Smooth muscle cell (in vitro differentiated cells): ENCODE data around the gene CCDC137. TPM values are rescaled to one million over a fixed set of nuclear protein-coding genes. Genes with fewer than 3 reads are reported as not detected.

ENCODE experiments used
- DNase-seq: peaks from one replicate; lab custom pipeline; 2025; ENCODE audit not compliant: unreplicated experiment; lab: John Stamatoyannopoulos, UW
- H2AFZ ChIP-seq: fragments of 200-600 bp; sonication (generic); 2 replicates; pipeline ENCODE4 v1.6.0; 2016; ENCODE audit warnings: antibody characterized with exemption, low read depth, mild to moderate bottlenecking
- H3F3A ChIP-seq: fragments of 200-600 bp; sonication (generic); 2 replicates; pipeline ENCODE4 v1.6.0; 2017; ENCODE audit warnings: antibody characterized with exemption, low read depth
- H3K27ac ChIP-seq: fragments of 200-600 bp; sonication (generic); 2 replicates; pipeline ENCODE4 v1.5.1; 2016; ENCODE audit warnings: low read depth, mild to moderate bottlenecking
- H3K27me3 ChIP-seq: fragments of 200-600 bp; sonication (generic); 2 replicates; pipeline ENCODE4 v1.6.1; 2016; ENCODE audit warnings: low read depth, mild to moderate bottlenecking
- H3K36me3 ChIP-seq: fragments of 200-600 bp; sonication (generic); 2 replicates; pipeline ENCODE4 v1.5.1; 2016; ENCODE audit warnings: low read depth
- H3K4me1 ChIP-seq: fragments of 200-600 bp; sonication (generic); 2 replicates; pipeline ENCODE4 v1.5.1; 2016; ENCODE audit warnings: low read depth
- H3K4me2 ChIP-seq: fragments of 200-600 bp; sonication (generic); 2 replicates; pipeline ENCODE4 v1.6.0; 2016; ENCODE audit warnings: mild to moderate bottlenecking
- H3K4me3 ChIP-seq: fragments of 200-600 bp; sonication (generic); 2 replicates; pipeline ENCODE4 v1.5.1; 2016; ENCODE audit warnings: mild to moderate bottlenecking
- H3K79me2 ChIP-seq: fragments of 200-600 bp; sonication (generic); 2 replicates; pipeline ENCODE4 v1.6.0; 2016; ENCODE audit warnings: low read depth, mild to moderate bottlenecking
- H3K9ac ChIP-seq: fragments of 200-600 bp; sonication (generic); 2 replicates; pipeline ENCODE4 v1.6.0; 2016; ENCODE audit warnings: low read depth
- H3K9me3 ChIP-seq: fragments of 200-600 bp; sonication (generic); replicated peaks from 2 replicates; pipeline ENCODE4 v1.5.1; 2016; ENCODE audit warnings: low read depth
- H4K20me1 ChIP-seq: fragments of 200-600 bp; sonication (generic); 2 replicates; pipeline ENCODE4 v1.6.0; 2016; ENCODE audit warnings: low read depth
- CTCF ChIP-seq: fragments of 200-600 bp; sonication (generic); IDR thresholded peaks from 2 replicates; pipeline ENCODE4 v1.5.1; 2017; ENCODE audit warnings: borderline replicate concordance, mild to moderate bottlenecking, antibody characterized with exemption; ENCODE audit not compliant: insufficient read depth, poor library complexity, severe bottlenecking
- WGBS: methylation state at CpG from one replicate; pipeline ENCODE4 v1.1.7; 2016; ENCODE audit warnings: low lambda C conversion rate; 5-methylcytosine and 5-hydroxymethylcytosine counted together
- polyA plus RNA-seq: library from polyadenylated mRNA; unstranded; fragments of >200 nt; fragmentation: Nextera tagmentation; extraction: Ambion mirVana; gene quantifications from 2 replicates; pipeline ENCODE4 v1.2.1, GENCODE V29; 2016
- total RNA-seq: library from RNA; depleted of rRNA; stranded (reverse); fragments of >200 nt; gene quantifications from 2 replicates; pipeline ENCODE4 v1.2.3, GENCODE V29; 2014

The CCDC137 gene
- total and polyA plus RNA-seq, 2 experiments from 2014 or later, result 5.0 to 24.6 TPM

- WGBS, result 94% methylated on average over 4 of the region's 4 CpGs
- no peaks in the 10 kb centered on the region for H4K20me1 ChIP-seq
- peaks cover 3% of the 10 kb centered on the region for H3K4me1 ChIP-seq
- no peak overlapping the region for H3K4me2 ChIP-seq
- no peak for TF ChIP-seq CTCF
- DNase-seq, result no peak
- no peak overlapping the region for H3K4me3 ChIP-seq
- no peaks in the 10 kb centered on the region for H3K79me2 ChIP-seq
- H3K9ac ChIP-seq, result no peak overlapping the region
- no peaks in the 10 kb centered on the region for H3K36me3 ChIP-seq
- H2AFZ ChIP-seq, result no peak overlapping the region
- no peaks in the 10 kb centered on the region for H3K9me3 ChIP-seq
- H3K27me3 ChIP-seq, result no peaks in the 10 kb centered on the region
- H3F3A ChIP-seq, result no peaks in the 10 kb centered on the region
- no peak overlapping the region for H3K27ac ChIP-seq
These were observed 9.7 kb upstream of the CCDC137 start for GRCh38 chr17:81656835-81657234.

DNA sequence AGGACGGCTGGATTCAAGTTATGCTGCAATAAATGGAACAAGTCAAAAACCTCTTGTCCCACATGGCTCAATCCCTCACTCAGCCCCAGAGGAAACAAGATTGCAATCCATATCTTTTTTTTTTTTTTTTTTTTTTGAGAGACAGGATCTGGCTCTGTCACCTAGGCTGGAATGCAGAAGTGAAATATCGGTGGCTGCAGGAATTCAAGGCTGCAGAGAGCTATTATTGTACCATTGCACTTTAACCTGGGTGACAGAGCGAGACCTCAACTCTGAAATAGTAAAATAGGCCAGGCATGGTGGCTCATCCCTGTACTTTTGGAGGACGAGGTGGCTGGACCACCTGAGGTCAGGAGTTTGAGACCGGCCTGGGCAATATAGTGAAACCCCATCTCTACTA, 7.5 kb upstream of the CCDC137 start:
- Histone ChIP-seq H4K20me1 (no peaks in the 10 kb centered on the region), H2AFZ (no peak overlapping the region), H3F3A (no peaks in the 10 kb centered on the region), H3K27me3 (no peaks in the 10 kb centered on the region), H3K4me1 (no peaks in the 10 kb centered on the region), H3K36me3 (no peaks in the 10 kb centered on the region), H3K9ac (no peak overlapping the region), H3K4me2 (no peak overlapping the region), H3K79me2 (no peaks in the 10 kb centered on the region), H3K4me3 (no peak overlapping the region), H3K9me3 (no peaks in the 10 kb centered on the region), H3K27ac (no peak overlapping the region)
- TF ChIP-seq CTCF, result no peak
- DNase-seq, result no peak
- 87% methylated on average over 5 of the region's 5 CpGs for WGBS

GRCh38 chr17:81660441-81660840, 6.1 kb upstream of the CCDC137 start:
- Histone ChIP-seq H3K4me1 (no peaks in the 10 kb centered on the region), H3K27me3 (no peaks in the 10 kb centered on the region), H4K20me1 (no peaks in the 10 kb centered on the region), H3K36me3 (no peaks in the 10 kb centered on the region), H3K4me3 (no peak overlapping the region), H3K4me2 (no peak overlapping the region), H3K9ac (no peak overlapping the region), H3K27ac (no peak overlapping the region), H3K9me3 (no peaks in the 10 kb centered on the region), H3K79me2 (peaks cover 10% of the 10 kb centered on the region), H3F3A (no peaks in the 10 kb centered on the region), H2AFZ (no peak overlapping the region)
- no peak for DNase-seq
- TF ChIP-seq CTCF, result no peak
- WGBS, result 94% methylated on average over 9 of the region's 9 CpGs

DNA sequence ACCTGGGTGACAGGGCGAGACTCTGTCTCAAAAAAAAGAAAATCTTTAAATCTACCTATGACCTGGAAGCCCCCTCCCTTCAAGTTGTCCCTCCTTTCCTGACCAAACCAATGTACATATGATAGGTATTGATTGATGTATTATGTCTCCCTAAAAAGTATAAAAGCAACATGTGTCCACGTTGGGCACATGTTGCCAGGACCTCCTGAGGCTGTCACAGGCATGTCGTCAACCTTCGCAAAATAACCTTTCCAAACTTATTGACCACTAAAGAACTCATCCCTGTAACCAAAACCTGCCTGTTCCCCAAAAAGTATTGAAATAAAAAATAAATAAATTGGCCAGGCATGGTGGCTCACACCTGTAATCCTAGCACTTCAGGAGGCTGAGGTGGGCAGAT, 4.5 kb upstream of the CCDC137 start:
- H3K27me3 ChIP-seq, result no peaks in the 10 kb centered on the region
- no peak for TF ChIP-seq CTCF

More for the DNA sequence above, 4.5 kb upstream of the CCDC137 start:
- Histone ChIP-seq H4K20me1 (no peaks in the 10 kb centered on the region), H3K36me3 (no peaks in the 10 kb centered on the region), H3K4me1 (peaks cover under 1% of the 10 kb centered on the region), H3K27ac (no peak overlapping the region), H3K79me2 (peaks cover 13% of the 10 kb centered on the region), H3K4me3 (no peak overlapping the region), H3K9me3 (no peaks in the 10 kb centered on the region), H3F3A (no peaks in the 10 kb centered on the region), H3K9ac (no peak overlapping the region), H2AFZ (no peak overlapping the region), H3K4me2 (no peak overlapping the region)
- DNase-seq, result no peak
- WGBS, result 96% methylated on average over 4 of the region's 4 CpGs
